Transverse colon (tissue), 4 donors: ENCODE measurements around the gene SENP8. TPM values are rescaled to one million over a fixed set of nuclear protein-coding genes. Genes with fewer than 3 reads are reported as not detected.
"Not testable (repeated sequence)": the region's sequence is repeated elsewhere in the genome, so short reads cannot be mapped to it uniquely, and the experiment has no call there.

Experiments used
- DNase-seq: peaks from one replicate; pipeline ENCODE4 v3.0.0-alpha.2; 2019
- H3K27ac ChIP-seq, 4 donors: fragments of 200-600 bp; sonication (generic); 2 replicates each; pipeline ENCODE4 v1.5.1; 2016 to 2018; ENCODE audit warnings: inconsistent platforms in 4 of 4
- H3K27me3 ChIP-seq: fragments of 200-600 bp; sonication (generic); 2 replicates; pipeline ENCODE4 v1.5.1; 2017; ENCODE audit warnings: inconsistent platforms
- H3K36me3 ChIP-seq, 4 donors: fragments of 200-600 bp; sonication (generic); 2 replicates each; pipeline ENCODE4 v1.5.1; 2017 to 2019; ENCODE audit warnings: inconsistent platforms in 4 of 4
- H3K4me1 ChIP-seq, 4 donors: fragments of 200-600 bp; sonication (generic); 2 replicates each; pipeline ENCODE4 v1.5.1; 2017 to 2020; ENCODE audit warnings: inconsistent platforms in 4 of 4
- H3K4me3 ChIP-seq, 4 donors: fragments of 200-600 bp; sonication (generic); 1 replicate in 1 of 4; 2 replicates in 3 of 4; pipeline versions ENCODE4 v1.5.1 to v1.6.1; 2017 to 2019; ENCODE audit warnings: inconsistent platforms in 4 of 4
- H3K9me3 ChIP-seq, 2 donors: fragments of 200-600 bp; sonication (generic); 2 replicates each; pipeline ENCODE4 v1.5.1; 2017 to 2019; ENCODE audit warnings: inconsistent platforms in 2 of 2
- EP300 ChIP-seq: sonication (generic); formaldehyde crosslinking; IDR thresholded peaks from one replicate; pipeline ENCODE4 v1.6.1; 2017; ENCODE audit warnings: antibody characterized with exemption, low read depth
- POLR2A ChIP-seq: fragments of 450-650 bp; IDR thresholded peaks from one replicate; pipeline ENCODE4 v1.6.1; 2016; ENCODE audit warnings: antibody characterized with exemption, mild to moderate bottlenecking, moderate library complexity
- POLR2AphosphoS5 ChIP-seq, 3 donors: sonication (generic); formaldehyde crosslinking; IDR thresholded peaks; one replicate each; pipeline ENCODE4 v1.6.1; 2016; ENCODE audit warnings: antibody characterized with exemption in 3 of 3
- WGBS, 2 donors: methylation state at CpG; one replicate each; pipeline ENCODE4 v1.1.5; 2018; ENCODE audit warnings: low coverage in 1 of 2; 5-methylcytosine and 5-hydroxymethylcytosine counted together
- in situ Hi-C, 4 donors: fragments of 200-750 bp; cut with MboI; loops; one replicate each; pipeline versions ENCODE4 v1.15.0 to v1.15.1; 2017; ENCODE audit warnings: low sequenced_read_pairs in 3 of 4, low pct_ligation_motif_present in 1 of 4, low pct_unique_long_range_greater_than_20kb in 1 of 4
- intact Hi-C: fragments of 100-400 bp; cut with DNase I; formaldehyde crosslinking; loops from one replicate; pipeline ENCODE4 v1.15.1; 2023; ENCODE audit warnings: low total_unique reads
- total RNA-seq, 4 donors: library from RNA; depleted of rRNA; stranded (reverse); fragments of >200 nt; gene quantifications; one replicate each; pipeline ENCODE4 v1.1.0, GENCODE V29; 2016
- TF ChIP-seq, protein P1 (sequence below), 5 experiments: fragments of 200-600 bp in 3 of 5; fragments of 450-650 bp in 2 of 5; sonication (generic) in 3 of 5; IDR thresholded peaks; 1 replicate in 2 of 5; 2 replicates in 3 of 5; pipeline ENCODE4 v1.5.1; 2016 to 2017; ENCODE audit warnings: antibody characterized with exemption in 5 of 5, inconsistent platforms in 3 of 5, mild to moderate bottlenecking in 2 of 5, moderate library complexity in 1 of 5

Gene SENP8
- total RNA-seq, 4 donors from 2014 or later, result 2.3 to 3.8 (median 2.5) TPM

GRCh38 chr15:72169921-72170611 is 51.9 kb downstream of the SENP8 start:
- TF ChIP-seq, protein P1, sequence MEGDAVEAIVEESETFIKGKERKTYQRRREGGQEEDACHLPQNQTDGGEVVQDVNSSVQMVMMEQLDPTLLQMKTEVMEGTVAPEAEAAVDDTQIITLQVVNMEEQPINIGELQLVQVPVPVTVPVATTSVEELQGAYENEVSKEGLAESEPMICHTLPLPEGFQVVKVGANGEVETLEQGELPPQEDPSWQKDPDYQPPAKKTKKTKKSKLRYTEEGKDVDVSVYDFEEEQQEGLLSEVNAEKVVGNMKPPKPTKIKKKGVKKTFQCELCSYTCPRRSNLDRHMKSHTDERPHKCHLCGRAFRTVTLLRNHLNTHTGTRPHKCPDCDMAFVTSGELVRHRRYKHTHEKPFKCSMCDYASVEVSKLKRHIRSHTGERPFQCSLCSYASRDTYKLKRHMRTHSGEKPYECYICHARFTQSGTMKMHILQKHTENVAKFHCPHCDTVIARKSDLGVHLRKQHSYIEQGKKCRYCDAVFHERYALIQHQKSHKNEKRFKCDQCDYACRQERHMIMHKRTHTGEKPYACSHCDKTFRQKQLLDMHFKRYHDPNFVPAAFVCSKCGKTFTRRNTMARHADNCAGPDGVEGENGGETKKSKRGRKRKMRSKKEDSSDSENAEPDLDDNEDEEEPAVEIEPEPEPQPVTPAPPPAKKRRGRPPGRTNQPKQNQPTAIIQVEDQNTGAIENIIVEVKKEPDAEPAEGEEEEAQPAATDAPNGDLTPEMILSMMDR (IDR thresholded peaks at IDR 0.05), result no peak
- TF ChIP-seq POLR2A (peak; percentile 13), EP300 (no peak), POLR2AphosphoS5 (IDR thresholded peaks at IDR 0.05) (no peak)
- peaks cover 0 to 7% (median 3%) of the 10 kb centered on the region in 4 donors for H3K4me1 ChIP-seq
- in situ Hi-C loops, result loop anchor here in 2 of 4 donors (25.0 kb wide), 4 partner anchors 283 to 708 kb away; partner anchors contain the start of gene NR2E3 (in 1 of the 2)
- H3K27ac ChIP-seq, result peak overlapping the region; percentile 42 to 67 (median 54)
- H3K4me3 ChIP-seq, result no peak overlapping the region
- H3K36me3 ChIP-seq, result no peaks in the 10 kb centered on the region
- no peaks in the 10 kb centered on the region for H3K9me3 ChIP-seq
- intact Hi-C loops, result no loop called here
- WGBS, 2 donors, result 73% methylated on average over 16 of the region's 16 CpGs; no CpG with 5 or more reads in 1 of the 2 donors
- DNase-seq, result peak; percentile 75
- H3K27me3 ChIP-seq, result no peaks in the 10 kb centered on the region

DNA sequence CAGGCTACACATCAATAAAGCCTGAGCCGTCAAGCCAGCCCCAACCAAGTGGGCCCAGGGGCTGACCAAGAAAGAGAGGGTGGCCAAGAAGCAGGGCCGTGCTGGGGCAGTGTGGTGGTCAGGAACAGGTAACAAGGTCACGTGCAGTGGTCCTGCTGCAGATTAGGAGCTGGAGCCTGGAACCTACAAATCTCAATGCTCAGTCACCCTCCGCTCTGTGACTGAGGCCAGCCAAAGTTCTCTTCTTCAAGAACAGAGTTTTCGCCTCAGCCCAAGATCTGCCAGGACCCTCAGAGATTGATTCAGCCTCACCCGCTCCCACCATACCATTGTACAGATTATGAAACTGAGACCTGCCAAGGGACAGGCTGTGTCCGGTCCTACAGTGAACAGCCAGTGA is 52.5 kb downstream of the SENP8 start:
- Histone ChIP-seq H3K27me3 (no peaks in the 10 kb centered on the region), H3K27ac (peak overlapping the region in 3 of 4 donors; percentile 30 to 42 (median 34)), H3K4me3 (no peak overlapping the region), H3K36me3 (no peaks in the 10 kb centered on the region), H3K4me1 (peaks cover 0 to 7% (median 3%) of the 10 kb centered on the region in 4 donors), H3K9me3 (no peaks in the 10 kb centered on the region)
- TF ChIP-seq POLR2A (no peak), POLR2AphosphoS5 (IDR thresholded peaks at IDR 0.05) (no peak), EP300 (no peak)
- TF ChIP-seq, protein P1 (IDR thresholded peaks at IDR 0.05), result no peak
- WGBS, 2 donors, result 86 to 90% methylated on average over 4 to 7 of the region's 7 CpGs
- in situ Hi-C loops (loop anchor here in 2 of 4 donors (25.0 kb wide), 4 partner anchors 283 to 708 kb away; partner anchors contain the start of gene NR2E3 (in 1 of the 2)), intact Hi-C loops (no loop called here)
- DNase-seq, result no peak

DNA sequence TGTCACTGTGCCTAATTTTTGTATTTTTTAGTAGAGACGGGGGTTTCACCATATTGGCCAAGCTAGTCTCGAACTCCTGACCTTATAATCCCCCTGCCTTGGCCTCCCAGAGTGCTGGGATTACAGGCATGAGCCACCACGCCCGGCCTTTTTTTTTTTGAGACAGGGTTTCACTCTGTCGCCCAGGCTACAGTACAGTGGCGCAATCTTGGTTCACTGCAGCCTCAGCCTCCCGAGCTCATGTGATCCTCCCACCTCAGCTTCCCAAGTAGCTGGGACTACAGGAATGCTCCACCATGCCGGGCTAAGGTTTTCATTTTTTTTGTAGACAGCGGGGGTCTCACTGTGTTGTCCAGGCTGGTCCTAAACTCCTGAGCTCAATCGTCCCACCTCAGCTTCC is 53.8 kb downstream of the SENP8 start:
- H3K4me1 ChIP-seq, H3K4me3 ChIP-seq, DNase-seq, intact Hi-C loops, H3K9me3 ChIP-seq, H3K36me3 ChIP-seq, H3K27me3 ChIP-seq, H3K27ac ChIP-seq: not testable (repeated sequence)
- 80 to 86% methylated on average over 3 to 10 of the region's 10 CpGs for WGBS, 2 donors
- in situ Hi-C loops, result loop anchor here in 2 of 4 donors (25.0 kb wide), 4 partner anchors 285 to 710 kb away; partner anchors contain the start of gene NR2E3 (in 1 of the 2)

DNA sequence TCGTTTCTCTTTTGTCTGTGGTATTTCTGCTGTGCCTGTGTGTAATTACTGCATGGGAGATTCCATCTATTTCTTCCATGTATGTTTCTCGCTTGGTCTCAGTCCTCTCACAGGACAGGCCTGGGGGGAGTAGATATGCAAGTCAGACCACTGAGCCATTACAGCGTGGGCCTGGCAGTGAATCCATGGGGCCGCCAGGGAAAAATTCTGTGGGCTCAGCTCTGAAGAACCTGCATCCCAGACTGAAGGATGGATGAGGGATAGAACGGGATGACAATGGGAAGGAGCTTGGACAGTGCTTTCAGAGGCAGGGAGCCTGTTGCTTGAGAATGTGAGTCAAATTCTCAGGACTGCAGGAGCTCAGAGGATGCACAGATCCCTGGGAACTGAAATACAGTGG is 54.6 kb downstream of the SENP8 start:
- TF ChIP-seq POLR2AphosphoS5 (IDR thresholded peaks at IDR 0.05) (no peak), POLR2A (no peak), EP300 (no peak)
- TF ChIP-seq, protein P1 (IDR thresholded peaks at IDR 0.05), result no peak
- intact Hi-C loops (no loop called here), in situ Hi-C loops (loop anchor here in 2 of 4 donors (25.0 kb wide), 4 partner anchors 285 to 710 kb away; partner anchors contain the start of gene NR2E3 (in 1 of the 2))
- Histone ChIP-seq H3K4me1 (peaks cover 0 to 7% (median 3%) of the 10 kb centered on the region in 4 donors), H3K9me3 (no peaks in the 10 kb centered on the region), H3K27me3 (no peaks in the 10 kb centered on the region), H3K4me3 (no peak overlapping the region), H3K36me3 (no peaks in the 10 kb centered on the region), H3K27ac (no peak overlapping the region)
- no peak for DNase-seq
- 86 to 87% methylated on average over 4 to 5 of the region's 5 CpGs for WGBS, 2 donors
